Vagina (tissue), 2 donors: Measurements from ENCODE around the gene CLEC2L. TPM values are rescaled to one million over a fixed set of nuclear protein-coding genes. Genes with fewer than 3 reads are reported as not detected.
A peak's percentile ranks its signal among the peaks of the same experiment; 100 is the strongest.

Source experiments
- DNase-seq, 2 donors: peaks; one replicate each; pipeline ENCODE4 v3.0.0-alpha.2; 2017; ENCODE audit errors: extremely low spot score in 2 of 2
- H3K27ac ChIP-seq: fragments of 200-600 bp; sonication (generic); one replicate; pipeline ENCODE4 v1.5.1; 2019
- H3K27me3 ChIP-seq: fragments of 200-600 bp; sonication (generic); one replicate; pipeline ENCODE4 v1.5.1; 2019
- H3K36me3 ChIP-seq, 2 donors: fragments of 200-600 bp; sonication (generic); one replicate each; pipeline ENCODE4 v1.5.1; 2017 to 2019
- H3K4me1 ChIP-seq: fragments of 200-600 bp; sonication (generic); one replicate; pipeline ENCODE4 v1.5.1; 2019
- H3K4me3 ChIP-seq, 2 donors: fragments of 200-600 bp; sonication (generic); 1 replicate in 1 of 2; 2 replicates in 1 of 2; pipeline ENCODE4 v1.5.1; 2016 to 2019
- H3K9me3 ChIP-seq: fragments of 200-600 bp; sonication (generic); one replicate; pipeline ENCODE4 v1.5.1; 2019
- CTCF ChIP-seq, 3 experiments: fragments of 450-650 bp in 2 of 3; fragments of 200-600 bp in 1 of 3; sonication (generic) in 1 of 3; IDR thresholded peaks; one replicate each; pipeline ENCODE4 v1.5.1; 2017 to 2019; ENCODE audit warnings: antibody characterized with exemption in 3 of 3, mild to moderate bottlenecking in 2 of 3, moderate library complexity in 2 of 3
- POLR2A ChIP-seq, 2 donors: fragments of 450-650 bp; IDR thresholded peaks; one replicate each; pipeline ENCODE4 v1.6.1; 2017; ENCODE audit warnings: antibody characterized with exemption in 2 of 2, mild to moderate bottlenecking in 2 of 2, moderate library complexity in 2 of 2
- POLR2AphosphoS5 ChIP-seq, 2 donors: sonication (generic); formaldehyde crosslinking; IDR thresholded peaks; one replicate each; pipeline ENCODE4 v1.9.0; 2017; ENCODE audit warnings: antibody characterized with exemption in 2 of 2, mild to moderate bottlenecking in 2 of 2, low read depth in 1 of 2; ENCODE audit not compliant: insufficient read depth in 1 of 2
- intact Hi-C: fragments of 100-400 bp; cut with DNase I; formaldehyde crosslinking; loops from one replicate; pipeline ENCODE4 v1.15.1; 2023
- total RNA-seq: library from RNA; depleted of rRNA; stranded (reverse); fragments of >200 nt; gene quantifications from one replicate; pipeline ENCODE4 v1.2.3, GENCODE V29; 2016

The CLEC2L gene
- not detected for total RNA-seq

GRCh38 chr7:139523199-139523941 is at the start of gene CLEC2L:
TSS of gene CLEC2L (plus strand) at chr7:139523685. CDS start at chr7:139523928, 243 bp downstream.
- no peaks in the 10 kb centered on the region for H3K27me3 ChIP-seq
- TF ChIP-seq CTCF (IDR thresholded peaks at IDR 0.05) (no peak), POLR2A (IDR thresholded peaks at IDR 0.05) (no peak), POLR2AphosphoS5 (IDR thresholded peaks at IDR 0.05; ENCODE audit: insufficient read depth in 1 of 2, low read depth in 1 of 2) (no peak)
- no peak within 1 kb of the TSS for H3K27ac ChIP-seq
- peak within 1 kb of the TSS in 1 of 2 donors; percentile 31 for H3K4me3 ChIP-seq
- no peaks in the 10 kb centered on the region for H3K9me3 ChIP-seq
- H3K36me3 ChIP-seq = no peaks in the 10 kb centered on the region
- intact Hi-C loops = no loop called here
- H3K4me1 ChIP-seq = no peaks in the 10 kb centered on the region
- no peak for DNase-seq

GRCh38 chr7:139476139-139476538 is 47.3 kb upstream of the CLEC2L start:
- H3K4me3 ChIP-seq = no peak overlapping the region
- H3K27ac ChIP-seq = no peak overlapping the region
- no peak for DNase-seq
- H3K4me1 ChIP-seq = no peaks in the 10 kb centered on the region
- H3K36me3 ChIP-seq = no peaks in the 10 kb centered on the region
- TF ChIP-seq POLR2AphosphoS5 (IDR thresholded peaks at IDR 0.05; ENCODE audit: insufficient read depth in 1 of 2, low read depth in 1 of 2) = no peak
- no peak for TF ChIP-seq POLR2A (IDR thresholded peaks at IDR 0.05)
- no peak for TF ChIP-seq CTCF (IDR thresholded peaks at IDR 0.05)
- intact Hi-C loops = no loop called here
- H3K27me3 ChIP-seq = no peaks in the 10 kb centered on the region
- no peaks in the 10 kb centered on the region for H3K9me3 ChIP-seq

- Histone ChIP-seq H3K4me1 (no peaks in the 10 kb centered on the region), H3K27me3 (no peaks in the 10 kb centered on the region), H3K36me3 (no peaks in the 10 kb centered on the region), H3K27ac (no peak overlapping the region), H3K4me3 (no peak overlapping the region), H3K9me3 (no peaks in the 10 kb centered on the region)
- no peak for DNase-seq
- intact Hi-C loops = no loop called here
- TF ChIP-seq POLR2A (IDR thresholded peaks at IDR 0.05) (no peak), POLR2AphosphoS5 (IDR thresholded peaks at IDR 0.05; ENCODE audit: insufficient read depth in 1 of 2, low read depth in 1 of 2) (no peak), CTCF (IDR thresholded peaks at IDR 0.05) (no peak)
Observed at GRCh38 chr7:139476891-139477290, 46.6 kb upstream of the CLEC2L start.

- Histone ChIP-seq H3K36me3 (no peaks in the 10 kb centered on the region), H3K4me1 (peaks cover 23% of the 10 kb centered on the region), H3K4me3 (no peak overlapping the region), H3K27me3 (peaks cover 7% of the 10 kb centered on the region), H3K9me3 (no peaks in the 10 kb centered on the region), H3K27ac (no peak overlapping the region)
- intact Hi-C loops = no loop called here
- DNase-seq = no peak
- TF ChIP-seq POLR2AphosphoS5 (IDR thresholded peaks at IDR 0.05; ENCODE audit: insufficient read depth in 1 of 2, low read depth in 1 of 2) = no peak
- no peak for TF ChIP-seq CTCF (IDR thresholded peaks at IDR 0.05)
- no peak for TF ChIP-seq POLR2A (IDR thresholded peaks at IDR 0.05)
Observed at GRCh38 chr7:139479620-139480019, 43.9 kb upstream of the CLEC2L start.

GRCh38 chr7:139481364-139481763 is 42.1 kb upstream of the CLEC2L start:
- H3K4me1 ChIP-seq = peaks cover 23% of the 10 kb centered on the region
- intact Hi-C loops = no loop called here
- no peak overlapping the region for H3K4me3 ChIP-seq
- H3K27ac ChIP-seq = no peak overlapping the region
- H3K9me3 ChIP-seq = no peaks in the 10 kb centered on the region
- TF ChIP-seq POLR2AphosphoS5 (IDR thresholded peaks at IDR 0.05; ENCODE audit: insufficient read depth in 1 of 2, low read depth in 1 of 2) (no peak), POLR2A (IDR thresholded peaks at IDR 0.05) (no peak), CTCF (IDR thresholded peaks at IDR 0.05) (no peak)
- DNase-seq = no peak
- H3K36me3 ChIP-seq = no peaks in the 10 kb centered on the region
- H3K27me3 ChIP-seq = peaks cover 7% of the 10 kb centered on the region
